HG02798 (cell line): ENCODE results near the gene EXD3.
"Not testable (repeated sequence)": the region's sequence is repeated elsewhere in the genome, so short reads cannot be mapped to it uniquely, and the experiment has no call there.

Experiments
- ATAC-seq: cut with Tn5 transposase; IDR thresholded peaks from one replicate; pipeline ENCODE4 v1.9.1; 2021; ENCODE audit warnings: mild to moderate bottlenecking; ENCODE audit not compliant: unreplicated experiment, poor library complexity

Gene EXD3

GRCh38 chr9:137351781-137352501 lies 71.0 kb downstream of the EXD3 start:
- ATAC-seq = no peak

- ATAC-seq = no peak
These were observed 72.0 kb downstream of the EXD3 start for GRCh38 chr9:137350696-137351584.

GRCh38 chr9:137349471-137350033 lies 73.4 kb downstream of the EXD3 start:
- ATAC-seq = no peak

GRCh38 chr9:137348769-137349470 lies 74.0 kb downstream of the EXD3 start:
- ATAC-seq = no peak

- no peak for ATAC-seq
These were observed 75.0 kb downstream of the EXD3 start for GRCh38 chr9:137347928-137348327.

GRCh38 chr9:137342482-137342881 lies 80.5 kb downstream of the EXD3 start:
- no peak for ATAC-seq

GRCh38 chr9:137341227-137341626 lies 81.7 kb downstream of the EXD3 start:
- ATAC-seq = no peak

- ATAC-seq = not testable (repeated sequence)
These were observed 83.0 kb downstream of the EXD3 start for GRCh38 chr9:137339908-137340462.

- ATAC-seq = no peak
These were observed 83.7 kb downstream of the EXD3 start for GRCh38 chr9:137339045-137339907.

- ATAC-seq = no peak
These were observed 86.2 kb downstream of the EXD3 start for GRCh38 chr9:137336735-137337134.

GRCh38 chr9:137333016-137333671 lies 89.8 kb downstream of the EXD3 start:
- ATAC-seq = no peak

GRCh38 chr9:137331929-137332328 lies 91.0 kb downstream of the EXD3 start:
- ATAC-seq = no peak

- no peak for ATAC-seq
These were observed 92.3 kb downstream of the EXD3 start for GRCh38 chr9:137330689-137331088.

- not testable (repeated sequence) for ATAC-seq
These were observed 93.4 kb downstream of the EXD3 start for GRCh38 chr9:137329590-137329989.

- ATAC-seq = not testable (repeated sequence)
These were observed 95.1 kb downstream of the EXD3 start for GRCh38 chr9:137327641-137328550.

GRCh38 chr9:137326445-137327065 lies 96.4 kb downstream of the EXD3 start:
- no peak for ATAC-seq

GRCh38 chr9:137325799-137326198 lies 97.2 kb downstream of the EXD3 start:
- no peak for ATAC-seq
